GM19455 (cell line): ENCODE results near the gene MAK.
"Not testable (repeated sequence)": the region's sequence is repeated elsewhere in the genome, so short reads cannot be mapped to it uniquely, and the experiment has no call there.

Source experiments
- ATAC-seq: cut with Tn5 transposase; IDR thresholded peaks from one replicate; pipeline ENCODE4 v1.9.1; 2021; ENCODE audit not compliant: unreplicated experiment

Gene MAK

DNA sequence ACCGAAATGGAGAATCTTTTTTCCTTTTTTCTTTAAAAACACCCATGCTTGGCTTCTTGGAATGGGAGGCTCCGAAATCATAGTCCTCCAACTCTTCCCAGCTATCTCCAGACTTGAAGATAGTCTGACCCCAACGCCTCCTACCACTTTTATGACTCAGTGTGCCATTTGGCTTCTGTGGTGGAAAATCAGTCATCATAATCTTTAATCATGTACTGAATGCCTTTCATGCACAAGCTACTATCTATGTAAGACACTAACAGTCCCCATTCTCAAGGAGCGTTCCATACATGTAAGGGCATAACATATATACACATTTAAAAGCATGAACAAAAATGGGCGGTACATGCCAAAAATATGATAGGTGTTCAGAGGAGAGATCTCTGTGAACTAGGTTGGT lies 46.7 kb downstream of the MAK start:
- ATAC-seq, result no peak

DNA sequence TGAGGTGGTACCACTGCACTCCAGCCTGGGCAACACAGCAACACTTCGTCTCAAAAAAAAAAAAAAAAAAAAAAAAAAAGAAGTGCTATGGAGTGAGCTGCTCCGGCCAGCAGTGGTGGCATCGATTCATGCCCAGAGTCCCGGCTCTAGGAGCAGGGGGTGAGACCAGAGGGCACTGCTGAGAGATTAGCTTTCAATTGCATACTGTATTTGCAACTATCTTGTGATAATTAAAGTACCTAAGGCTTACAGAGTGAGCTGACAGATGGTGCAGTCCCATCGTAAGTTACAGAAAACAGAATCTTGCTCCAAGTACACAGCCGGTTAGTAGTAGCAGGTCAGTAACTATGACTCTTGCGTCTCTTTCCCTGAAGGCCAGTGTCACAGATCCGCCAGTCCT lies 59.3 kb downstream of the MAK start:
- ATAC-seq, result no peak

GRCh38 chr6:10778230-10778629 lies 60.1 kb downstream of the MAK start:
- ATAC-seq, result no peak

DNA sequence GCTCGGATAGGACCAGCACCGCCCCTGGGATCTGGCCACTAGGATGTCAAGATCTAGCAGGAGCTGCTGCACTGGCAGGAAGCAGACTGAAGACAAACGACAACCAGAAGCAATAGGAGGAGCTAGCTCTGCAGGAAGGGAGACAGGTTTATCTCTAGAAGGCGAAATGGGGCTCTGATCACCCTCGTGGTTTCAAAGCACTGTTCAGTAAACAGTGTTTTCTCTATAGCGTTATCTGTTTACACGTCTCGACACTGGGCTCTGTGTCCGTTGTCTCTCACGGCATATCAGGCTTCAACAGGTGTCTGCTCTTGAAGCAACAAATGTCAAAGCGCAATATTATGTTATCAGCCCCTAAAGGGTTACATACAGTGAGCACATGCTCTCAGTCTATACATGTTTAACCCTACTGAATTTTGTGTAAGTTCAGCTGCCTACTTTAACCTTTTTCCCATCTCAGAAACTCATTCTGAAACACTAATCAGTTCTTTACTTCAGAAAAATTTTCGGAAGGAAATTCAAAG lies 66.9 kb downstream of the MAK start:
- no peak for ATAC-seq

DNA sequence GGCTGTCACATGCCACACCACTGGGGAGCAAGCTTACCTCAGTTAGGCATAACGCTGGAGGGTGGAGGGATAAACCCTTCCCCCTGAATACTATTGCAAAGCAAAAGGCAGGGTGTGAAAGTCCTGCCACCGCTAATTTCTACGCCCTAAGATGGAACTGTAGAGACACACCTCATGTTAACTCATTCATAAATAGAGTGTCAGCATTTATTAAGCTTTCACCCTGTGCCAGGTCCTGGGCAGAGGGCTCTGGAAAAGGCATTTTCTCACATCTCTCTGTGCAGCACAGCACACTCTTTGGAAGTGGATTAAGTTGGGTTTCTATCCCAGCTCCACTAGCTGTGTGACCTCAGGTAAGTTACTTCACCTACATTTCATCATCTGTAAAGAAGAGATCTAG lies 68.9 kb downstream of the MAK start:
- ATAC-seq, result no peak

DNA sequence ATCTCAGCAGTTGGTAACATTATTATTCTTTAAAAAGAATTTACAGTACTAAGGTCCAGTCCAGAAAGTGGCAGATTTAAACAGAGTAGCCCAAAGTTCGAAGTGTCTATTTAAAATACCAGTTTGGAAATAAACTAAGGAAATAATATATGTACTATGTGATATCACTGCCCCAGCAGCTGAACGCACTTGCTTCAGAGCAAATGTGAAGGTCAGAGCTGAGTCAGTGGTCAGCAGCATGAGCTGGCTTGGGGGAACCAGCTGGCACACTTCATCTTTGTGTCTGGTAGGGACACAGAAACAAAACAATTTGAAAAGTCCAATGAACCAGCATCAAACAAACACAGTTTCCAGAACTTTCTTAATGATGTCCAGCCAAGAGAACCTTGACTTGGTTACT lies 75.3 kb downstream of the MAK start:
- no peak for ATAC-seq

DNA sequence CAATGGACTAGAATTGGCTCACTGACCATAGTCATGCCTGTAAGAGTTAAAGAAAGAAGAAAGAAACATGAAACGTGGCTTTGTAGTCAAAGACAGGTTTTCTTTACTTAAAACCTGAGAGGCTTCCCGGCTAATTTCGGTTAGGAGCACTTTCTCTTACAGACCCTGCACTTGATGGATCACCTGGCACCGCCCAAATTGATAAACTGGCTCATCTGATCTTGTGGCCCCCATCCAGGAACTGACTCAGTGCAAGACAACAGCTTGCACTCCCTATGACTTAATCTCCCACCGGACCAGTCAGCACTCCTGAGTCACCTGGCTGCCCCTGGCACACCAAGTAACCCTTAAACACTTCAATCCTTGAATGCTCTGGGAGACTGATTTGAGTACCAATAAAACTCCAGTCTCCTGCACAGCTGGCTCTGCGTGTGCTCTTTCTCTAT lies 78.4 kb downstream of the MAK start:
- ATAC-seq, result no peak

- peak; percentile 59 for ATAC-seq
These were observed 79.0 kb downstream of the MAK start for GRCh38 chr6:10759312-10759839.

DNA sequence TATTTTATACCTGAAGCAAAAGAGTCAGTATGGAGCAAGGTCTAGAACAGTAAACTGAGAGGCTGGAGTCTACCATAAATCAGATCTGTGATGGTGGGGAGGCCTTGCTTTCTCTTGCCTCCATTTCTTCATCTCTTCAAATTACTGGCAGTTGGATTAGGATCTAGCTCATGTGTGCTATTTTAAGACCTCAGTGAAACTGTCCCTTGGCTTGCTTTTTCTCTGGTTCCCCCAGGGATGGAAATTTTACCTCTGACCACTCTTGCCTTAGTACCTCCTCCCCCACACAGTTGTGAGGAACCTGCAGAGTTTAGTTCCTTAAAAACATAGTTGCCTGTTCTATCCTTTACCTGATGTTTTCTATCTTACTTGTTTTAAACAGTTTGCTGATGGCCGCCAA lies 82.3 kb downstream of the MAK start:
- no peak for ATAC-seq

DNA sequence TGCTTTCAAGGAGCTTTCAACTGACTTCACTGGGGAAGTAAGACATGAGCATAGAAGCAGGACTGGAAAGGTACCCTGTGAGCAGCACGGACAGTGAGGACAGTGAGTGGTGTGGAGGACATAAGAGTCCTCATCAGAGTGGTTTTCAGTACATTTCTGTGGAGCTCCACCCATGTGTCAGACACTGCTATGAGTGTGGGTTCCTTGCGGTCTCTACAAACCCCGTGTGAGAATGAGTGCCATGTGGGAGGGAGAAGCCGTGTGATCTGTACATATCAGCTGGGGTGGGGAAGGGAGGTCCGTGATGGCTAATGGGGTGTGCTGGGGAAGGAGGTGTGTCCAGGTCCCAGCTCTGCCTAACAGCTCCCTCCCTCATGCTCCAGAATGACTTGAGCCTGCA lies 86.6 kb downstream of the MAK start:
- ATAC-seq, result not testable (repeated sequence)

DNA sequence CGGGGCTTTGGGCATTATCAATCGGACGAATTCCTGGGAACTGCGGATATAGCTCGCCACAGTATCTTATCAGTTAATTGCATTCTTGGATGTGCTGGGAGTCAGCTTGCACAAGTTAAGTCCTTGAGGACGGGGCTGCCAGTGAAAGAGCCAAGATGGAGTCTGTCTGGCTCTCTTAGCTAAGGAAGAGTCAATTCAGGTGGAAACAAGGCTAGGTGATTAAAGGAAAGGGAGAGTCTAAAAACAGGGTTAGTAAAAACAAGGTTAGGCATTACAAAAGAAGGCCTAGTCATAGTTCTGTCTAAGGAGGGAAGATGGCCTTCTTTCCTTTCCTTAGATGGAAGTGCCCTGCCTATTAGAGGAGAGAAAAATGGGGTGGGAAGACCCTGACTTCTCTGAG lies 87.8 kb downstream of the MAK start:
- not testable (repeated sequence) for ATAC-seq

GRCh38 chr6:10749734-10750133 lies 88.6 kb downstream of the MAK start:
- no peak for ATAC-seq

DNA sequence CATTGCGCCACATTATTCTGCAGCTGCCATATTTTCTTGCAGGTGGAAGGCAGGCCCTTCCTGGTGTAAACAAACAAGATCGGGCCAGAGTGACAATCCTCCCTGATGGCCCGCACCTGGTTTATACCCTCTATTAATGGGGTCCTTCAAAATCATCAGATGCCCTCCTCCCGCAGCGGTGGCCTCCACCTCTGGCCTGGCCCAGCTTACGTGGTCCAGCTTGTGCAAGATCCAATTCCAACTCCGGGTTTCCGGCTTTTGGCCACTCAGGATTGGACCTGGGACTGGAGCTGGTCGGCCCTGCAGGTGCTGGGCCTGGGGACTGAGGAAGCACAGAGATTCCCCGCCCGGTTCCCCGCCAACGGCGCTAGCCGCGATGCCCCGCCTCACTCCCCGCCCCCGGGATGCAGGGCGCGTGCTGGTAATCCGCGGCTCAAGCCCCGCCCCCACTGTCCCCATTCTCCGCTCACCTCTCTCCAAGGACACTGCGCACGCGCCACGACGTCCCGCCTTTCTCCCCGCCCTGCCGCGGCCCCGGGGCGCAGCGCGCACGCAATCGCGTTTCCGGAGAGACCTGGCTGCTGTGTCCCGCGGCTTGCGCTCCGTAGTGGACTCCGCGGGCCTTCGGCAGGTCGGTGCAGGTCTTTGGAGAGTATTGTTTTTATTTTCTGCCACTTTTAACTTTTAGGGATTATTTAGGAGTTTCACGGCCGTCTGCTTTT lies 90.9 kb downstream of the MAK start, which contains the start of gene TMEM14B:
Gene TMEM14B (plus strand): TSS at position 555 of the 722 bp plus-strand sequence. CDS start 1,441 bp downstream, outside the sequence.
- peak; percentile 96 for ATAC-seq

GRCh38 chr6:10746915-10747250 lies 91.5 kb downstream of the MAK start:
- no peak for ATAC-seq

DNA sequence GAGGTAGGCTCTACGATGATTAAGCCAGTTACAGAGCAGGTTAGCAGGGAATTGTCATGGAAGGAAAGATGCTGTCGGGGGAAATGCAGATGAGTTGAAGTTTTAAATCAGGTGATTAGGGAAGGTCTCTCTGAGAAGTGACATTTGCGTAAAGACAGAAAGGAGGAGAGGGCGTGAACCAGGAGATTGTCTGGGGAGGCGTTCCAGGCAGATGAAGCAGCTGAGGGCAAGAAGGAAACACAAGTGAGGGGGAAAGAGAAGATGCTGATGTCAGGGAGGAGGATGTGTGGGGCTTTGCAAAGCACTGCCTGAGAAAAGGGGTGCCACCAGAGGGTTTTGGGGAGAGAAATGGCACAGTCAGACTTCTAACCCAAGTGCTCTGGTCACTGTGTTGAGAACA lies 93.2 kb downstream of the MAK start:
- no peak for ATAC-seq

DNA sequence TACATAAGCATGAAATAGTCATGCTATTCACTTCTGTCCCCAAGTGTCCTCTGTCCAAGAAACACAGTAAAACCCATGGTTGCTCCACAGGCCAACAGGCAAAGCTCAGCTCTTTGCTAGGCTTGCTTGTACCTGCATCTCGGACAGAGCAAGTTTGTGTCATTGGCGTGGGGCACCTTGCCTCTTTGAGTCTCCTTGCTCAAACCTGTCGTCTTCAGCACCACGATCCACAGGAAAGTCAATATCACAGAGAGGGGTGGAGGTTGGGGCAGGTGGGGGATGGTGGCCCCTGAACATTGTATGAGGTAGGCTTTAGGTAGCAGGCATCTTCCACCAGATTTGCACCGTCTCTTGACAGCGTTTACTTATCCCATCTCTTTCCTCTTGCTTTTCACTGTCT lies 94.8 kb downstream of the MAK start:
- no peak for ATAC-seq

DNA sequence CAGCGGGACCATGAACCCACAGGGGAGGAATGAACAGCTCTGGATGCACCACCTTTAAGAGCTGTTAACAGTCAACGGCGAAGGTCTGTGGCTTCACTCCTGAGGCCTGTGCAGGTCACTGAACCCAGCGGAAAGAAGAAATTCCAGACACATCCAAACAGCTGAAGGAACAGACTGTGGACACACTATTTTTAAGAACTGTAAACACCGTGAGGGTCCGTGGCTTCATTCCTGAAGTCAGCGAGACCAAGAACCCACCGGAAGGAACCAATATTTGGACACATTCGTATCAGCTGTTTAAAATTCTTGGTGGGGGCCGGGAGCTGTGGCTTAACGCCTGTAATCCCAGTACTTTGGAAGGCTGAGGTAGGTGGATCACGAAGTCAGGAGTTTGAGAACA lies 96.1 kb downstream of the MAK start:
- no peak for ATAC-seq

DNA sequence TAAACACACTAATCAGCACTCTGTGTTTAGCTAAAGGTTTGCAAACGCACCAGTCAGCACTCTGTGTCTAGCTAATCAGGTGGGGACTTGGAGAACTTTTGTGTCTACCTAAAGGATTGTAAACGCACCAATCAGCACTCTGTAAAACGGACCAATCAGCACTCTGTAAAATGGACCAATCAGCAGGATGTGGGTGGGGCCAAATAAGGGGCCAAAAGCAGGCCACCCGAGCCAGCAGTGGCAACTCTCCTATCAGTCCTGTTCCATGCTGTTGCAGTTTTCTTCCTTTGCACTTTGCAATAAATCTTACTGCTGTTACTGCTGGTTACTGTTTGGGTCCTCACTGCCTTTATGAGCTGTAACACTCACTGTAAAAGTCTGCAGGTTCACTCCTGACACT lies 96.7 kb downstream of the MAK start:
- not testable (repeated sequence) for ATAC-seq

GRCh38 chr6:10740061-10740460 lies 98.3 kb downstream of the MAK start:
- ATAC-seq, result no peak

- ATAC-seq, result no peak
These were observed 101.6 kb downstream of the MAK start for GRCh38 chr6:10736731-10737130.

GRCh38 chr6:10733863-10734262 lies 104.5 kb downstream of the MAK start:
- no peak for ATAC-seq

- no peak for ATAC-seq
These were observed 105.1 kb downstream of the MAK start for GRCh38 chr6:10733151-10733715.
